GM21825 (cell line): Measurements from ENCODE around the gene KIF5C.
"Not testable (repeated sequence)": the region's sequence is repeated elsewhere in the genome, so short reads cannot be mapped to it uniquely, and the experiment has no call there.

Experiments
- ATAC-seq: cut with Tn5 transposase; IDR thresholded peaks from one replicate; pipeline ENCODE4 v1.9.1; 2021; ENCODE audit warnings: mild to moderate bottlenecking, moderate library complexity; ENCODE audit not compliant: unreplicated experiment

KIF5C gene

DNA sequence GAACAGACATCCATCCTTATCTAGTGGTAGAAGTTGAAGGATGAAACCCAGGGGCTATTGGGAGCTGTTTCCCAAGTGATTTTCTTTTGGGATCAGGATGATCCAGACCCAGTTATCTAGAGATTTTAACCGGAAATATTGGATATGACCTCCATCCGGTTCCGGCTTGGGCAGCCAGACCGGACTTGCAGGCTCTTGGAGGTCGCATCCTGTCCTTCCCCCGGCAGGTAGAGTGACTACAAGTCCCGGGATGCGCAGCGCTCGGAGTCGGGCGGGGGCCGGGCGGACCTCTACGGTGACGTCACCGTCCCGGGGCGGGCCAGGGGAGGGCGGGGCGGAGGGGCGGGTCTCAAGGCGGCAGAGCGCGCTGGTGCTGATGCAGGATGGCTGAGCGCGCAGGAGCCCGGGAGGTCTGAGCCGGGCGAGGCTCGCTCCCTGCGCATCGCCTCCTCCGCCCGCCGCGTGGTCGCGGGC is at the start of gene KIF5C:
Gene KIF5C, plus strand, starts transcription at position 360 of the 474 bp plus-strand sequence. CDS start 391 bp downstream, outside the sequence.
- peak; percentile 96 for ATAC-seq

- no peak for ATAC-seq
Observed at GRCh38 chr2:148826791-148827190, 48.2 kb upstream of the KIF5C start.

DNA sequence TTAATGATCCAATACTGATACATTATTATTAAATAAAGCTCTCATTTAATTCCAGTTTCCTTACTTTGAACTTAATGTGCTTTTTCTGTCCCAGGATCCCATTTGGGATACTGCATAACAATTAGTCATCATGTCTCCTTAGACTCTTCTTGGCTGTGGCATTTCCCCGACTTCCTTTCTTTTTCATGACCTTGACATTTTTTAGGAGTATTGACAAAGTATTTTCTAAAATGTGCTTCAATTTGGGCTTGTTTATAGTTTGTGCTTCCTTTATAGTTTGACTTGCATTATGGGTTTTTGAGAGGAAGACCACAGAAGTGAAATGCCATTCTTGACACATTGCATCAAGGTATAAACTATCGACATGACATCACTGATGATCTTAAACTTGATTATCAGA is 46.1 kb upstream of the KIF5C start:
- no peak for ATAC-seq

- ATAC-seq = no peak
Observed at GRCh38 chr2:148829618-148830017, 45.4 kb upstream of the KIF5C start.

DNA sequence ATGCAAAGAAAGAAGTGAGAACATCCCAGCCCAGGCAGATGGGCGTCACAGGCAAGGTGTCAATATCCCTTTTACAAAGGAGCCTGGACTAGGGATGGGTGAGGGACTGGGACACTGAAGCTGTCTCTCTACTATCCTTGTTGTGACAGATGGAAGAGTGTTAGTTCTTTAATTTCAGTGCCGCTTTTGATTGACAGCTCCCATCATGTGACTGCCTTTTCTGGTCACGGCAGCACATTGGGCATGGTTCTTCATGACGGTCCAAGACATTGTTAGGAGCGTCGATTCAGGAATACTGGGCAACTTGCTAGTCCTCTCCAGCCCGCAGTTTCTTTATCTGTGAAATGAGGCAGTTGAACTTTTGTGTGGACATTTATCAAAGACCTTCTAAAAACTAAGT is 42.4 kb upstream of the KIF5C start:
- no peak for ATAC-seq

- ATAC-seq = no peak
Observed at GRCh38 chr2:148842050-148842449, 33.0 kb upstream of the KIF5C start.

DNA sequence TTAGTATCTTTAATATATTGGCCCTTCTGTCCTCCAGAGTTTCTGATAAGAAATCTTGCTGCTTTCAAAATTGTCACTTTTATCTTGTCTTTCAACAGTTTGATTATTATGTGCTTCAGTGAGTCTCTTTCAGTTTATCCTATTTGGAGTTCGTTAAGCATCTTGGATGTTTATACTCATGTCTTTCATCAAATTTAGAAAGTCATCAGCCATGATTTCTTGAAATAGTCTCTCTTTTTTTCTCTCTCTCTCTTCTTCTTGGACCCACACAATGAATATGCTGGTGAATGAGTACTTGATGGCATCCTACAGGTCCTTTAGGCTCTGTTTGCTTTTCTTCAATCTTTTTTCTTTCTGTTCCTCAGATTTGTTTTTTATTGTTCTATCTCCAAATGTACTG is 26.9 kb upstream of the KIF5C start:
- ATAC-seq = no peak

- ATAC-seq = no peak
Observed at GRCh38 chr2:148853458-148853857, 21.6 kb upstream of the KIF5C start.

DNA sequence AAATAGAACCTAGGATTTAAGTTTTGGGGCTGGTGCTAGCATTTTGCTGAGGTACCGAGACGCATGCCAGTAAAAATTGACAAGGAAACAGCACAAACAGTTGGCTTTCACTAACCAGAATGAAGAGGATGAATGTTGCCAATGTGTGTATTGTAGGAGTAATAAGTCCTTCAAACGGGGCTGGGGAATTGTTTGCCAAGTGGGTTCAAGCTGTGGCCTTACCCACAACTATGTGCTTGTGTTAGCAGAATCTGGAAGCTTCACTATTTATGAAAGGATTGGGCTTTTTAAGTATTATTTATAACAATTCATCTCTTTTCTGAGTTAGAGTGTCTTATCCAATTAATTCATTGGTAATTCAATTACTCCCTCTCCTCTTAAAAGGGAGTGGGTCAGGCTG is 15.0 kb upstream of the KIF5C start:
- ATAC-seq = no peak

DNA sequence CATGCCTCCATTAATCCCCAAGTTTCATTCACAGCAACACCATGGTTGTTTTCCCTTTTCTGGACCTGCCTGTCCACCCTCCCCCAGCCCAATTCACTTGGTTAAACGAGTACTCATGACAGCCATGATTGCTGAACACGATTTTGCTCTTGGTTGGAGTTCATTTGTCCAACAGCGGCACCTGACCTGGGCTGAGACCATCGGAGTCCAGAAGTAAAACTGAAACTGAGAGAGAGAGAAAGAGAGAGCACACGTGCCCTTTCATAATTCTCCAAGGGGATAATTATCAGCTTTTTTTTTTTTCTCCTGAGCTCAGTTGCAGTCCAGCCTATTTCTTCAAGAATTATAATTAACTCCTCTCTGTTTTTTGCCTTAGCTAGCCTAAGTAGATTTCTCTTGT is 13.7 kb upstream of the KIF5C start:
- no peak for ATAC-seq

DNA sequence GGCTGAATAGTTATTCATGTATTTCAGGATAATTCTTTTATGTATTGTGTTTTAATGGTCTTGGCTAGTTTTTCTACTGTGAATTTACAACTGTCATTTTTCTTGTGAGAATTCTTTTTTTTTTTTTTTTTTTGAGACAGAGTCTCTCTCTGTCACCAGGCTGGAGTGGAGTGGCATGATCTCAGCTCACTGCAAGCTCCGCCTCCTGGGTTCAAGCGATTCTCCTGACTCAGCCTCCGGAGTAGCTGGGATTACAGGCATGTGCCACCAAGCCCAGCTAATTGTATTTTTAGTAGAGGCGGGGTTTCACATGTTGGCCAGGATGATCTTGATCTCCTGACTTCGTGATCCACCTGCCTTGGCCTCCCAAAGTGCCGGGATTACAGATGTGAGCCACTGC is 12.5 kb upstream of the KIF5C start:
- not testable (repeated sequence) for ATAC-seq

- no peak for ATAC-seq
Observed at GRCh38 chr2:148865512-148865911, 9.5 kb upstream of the KIF5C start.

DNA sequence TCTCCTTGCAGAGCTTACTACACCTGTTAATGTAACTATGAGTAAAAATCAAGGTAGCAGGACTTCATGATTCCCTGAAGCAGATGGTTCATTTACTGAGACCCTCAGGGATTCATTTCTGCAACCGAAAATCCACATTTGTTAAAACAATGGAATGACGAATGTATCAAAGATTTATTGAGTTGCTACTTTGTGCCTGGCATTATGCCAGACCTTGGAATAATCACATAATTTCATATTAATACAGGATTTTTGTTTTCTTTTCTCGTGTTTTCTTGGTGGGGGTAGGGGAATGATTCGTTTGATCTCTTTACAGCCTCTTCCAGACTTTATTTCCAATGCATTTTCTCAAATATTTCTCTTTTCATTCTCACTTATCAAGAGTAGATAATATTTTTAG is 8.9 kb upstream of the KIF5C start:
- no peak for ATAC-seq

DNA sequence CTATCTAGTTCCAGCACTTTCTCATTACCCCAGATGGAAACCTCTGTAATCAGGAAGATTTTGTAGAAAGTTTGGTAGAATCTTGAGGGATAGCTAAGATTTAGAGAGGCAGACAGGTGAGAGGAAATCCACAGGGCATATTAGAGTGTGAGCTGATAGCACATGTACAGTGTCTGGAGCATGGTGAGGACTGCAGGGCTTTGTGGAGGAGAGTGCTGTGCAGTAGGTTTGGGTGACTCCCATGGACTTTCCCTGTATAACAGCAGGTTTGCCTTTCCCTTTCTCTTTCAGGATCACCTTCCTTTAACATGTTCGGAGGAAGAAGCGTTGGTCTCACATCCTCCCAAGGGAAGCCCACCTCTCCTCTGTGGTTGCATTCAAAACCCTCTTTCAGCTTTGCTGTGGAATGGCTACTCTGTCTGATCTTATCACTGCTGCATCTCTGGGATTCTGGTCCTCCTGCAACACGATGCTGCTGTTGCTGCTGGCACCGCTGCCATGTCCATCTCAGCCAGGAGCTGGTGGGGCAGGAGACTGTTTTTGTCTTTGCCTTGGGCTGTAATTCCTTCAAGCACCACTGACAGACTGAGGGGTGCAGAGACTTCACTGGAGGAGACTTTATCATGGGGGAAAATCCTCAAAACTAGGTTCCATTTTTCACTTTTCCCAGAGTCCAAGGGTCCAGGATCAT is 7.8 kb upstream of the KIF5C start:
- no peak for ATAC-seq

- peak; percentile 17 for ATAC-seq
Observed at GRCh38 chr2:148875387-148876051, 492 bp downstream of the KIF5C start.

- ATAC-seq = no peak
Observed at GRCh38 chr2:148876202-148876594, 1.2 kb downstream of the KIF5C start.

- ATAC-seq = no peak
Observed at GRCh38 chr2:148876595-148877402, 1.8 kb downstream of the KIF5C start.

- no peak for ATAC-seq
Observed at GRCh38 chr2:148877403-148877740, 2.3 kb downstream of the KIF5C start.

- no peak for ATAC-seq
Observed at GRCh38 chr2:148880636-148881035, 5.6 kb downstream of the KIF5C start.

DNA sequence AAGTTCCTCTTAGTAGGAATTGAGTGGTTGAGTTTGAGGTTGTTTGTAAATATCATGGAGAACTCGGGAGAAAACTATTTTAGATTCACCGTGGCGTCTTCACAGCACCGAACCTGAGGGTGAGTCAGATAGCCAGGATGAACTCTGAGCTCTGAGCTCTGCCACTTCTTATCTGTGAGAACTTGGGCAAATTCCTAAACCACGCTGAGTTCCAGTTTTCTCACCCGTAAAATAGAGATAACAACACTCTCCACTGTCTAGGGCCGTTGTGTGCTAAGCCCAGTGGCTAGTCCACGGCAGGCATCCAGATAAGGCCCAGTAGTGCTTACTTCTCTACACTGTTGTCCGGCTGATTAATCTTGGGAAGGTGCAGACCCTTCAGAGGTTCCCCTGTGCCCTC is 7.0 kb downstream of the KIF5C start:
- no peak for ATAC-seq

DNA sequence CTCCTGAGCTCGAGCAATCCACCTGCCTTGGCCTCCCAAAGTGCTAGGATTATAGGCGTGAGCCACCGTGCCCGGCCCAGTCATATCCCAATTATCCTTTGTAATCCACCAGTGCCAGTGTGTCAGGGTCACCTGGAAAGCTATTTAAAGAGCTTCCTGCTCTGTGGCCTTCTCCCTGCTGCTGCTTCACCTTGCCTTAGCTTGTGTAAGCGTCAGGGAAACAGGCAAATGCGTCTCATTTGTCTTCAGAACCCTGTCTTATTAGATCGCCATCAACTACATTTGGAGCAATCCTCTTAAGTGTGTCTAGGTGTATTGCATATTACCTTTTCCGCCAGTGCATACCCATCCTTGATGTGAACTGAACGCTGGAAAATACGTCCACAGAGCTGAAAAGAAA is 10.2 kb downstream of the KIF5C start:
- ATAC-seq = no peak

DNA sequence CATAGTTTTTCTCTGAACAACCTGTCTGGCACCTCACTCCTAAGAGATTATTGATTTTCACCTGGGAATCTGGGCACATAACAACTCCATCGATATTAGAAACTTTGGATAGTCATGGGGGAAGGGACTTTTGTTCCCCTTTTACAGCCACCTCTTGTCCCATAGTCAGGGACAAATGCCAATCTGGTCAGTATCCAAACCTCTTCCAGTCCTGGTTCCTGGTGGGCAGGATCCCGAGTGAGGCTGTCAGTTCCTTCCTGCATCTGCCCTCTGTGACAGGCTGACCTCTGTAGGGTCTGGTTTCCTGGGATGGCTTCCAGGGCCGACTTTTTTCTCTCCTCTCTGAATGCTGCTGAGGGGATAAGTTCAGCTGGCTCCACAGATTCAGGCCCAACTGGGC is 11.0 kb downstream of the KIF5C start:
- no peak for ATAC-seq
